Ramos (cell line): ENCODE measurements around the gene ATXN2.

Experiments used
- in situ Hi-C: fragments of 300-500 bp; cut with MboI; formaldehyde crosslinking; loops from one replicate; pipeline ENCODE4 v1.14.3; 2022; ENCODE audit warnings: low sequenced_read_pairs; ENCODE audit not compliant: unreplicated experiment

ATXN2 gene

GRCh38 chr12:111443086-111443485 lies 156.0 kb downstream of the ATXN2 start:
- in situ Hi-C loops: no loop called here

GRCh38 chr12:111442301-111443045 lies 156.6 kb downstream of the ATXN2 start:
- in situ Hi-C loops: no loop called here

- in situ Hi-C loops: no loop called here
Observed at GRCh38 chr12:111441107-111441928, 157.8 kb downstream of the ATXN2 start.

GRCh38 chr12:111440631-111441030 lies 158.5 kb downstream of the ATXN2 start:
- in situ Hi-C loops: no loop called here

- in situ Hi-C loops: no loop called here
Observed at GRCh38 chr12:111440152-111440551, 159.0 kb downstream of the ATXN2 start.

GRCh38 chr12:111439657-111440151 lies 159.4 kb downstream of the ATXN2 start:
- in situ Hi-C loops: no loop called here

- in situ Hi-C loops: no loop called here
Observed at GRCh38 chr12:111438481-111438880, 160.6 kb downstream of the ATXN2 start.

GRCh38 chr12:111437816-111438454 lies 161.2 kb downstream of the ATXN2 start:
- in situ Hi-C loops: no loop called here

GRCh38 chr12:111436811-111437210 lies 162.3 kb downstream of the ATXN2 start:
- in situ Hi-C loops: no loop called here

GRCh38 chr12:111436266-111436665 lies 162.8 kb downstream of the ATXN2 start:
- in situ Hi-C loops: no loop called here

GRCh38 chr12:111435661-111436201 lies 163.4 kb downstream of the ATXN2 start:
- in situ Hi-C loops: no loop called here

GRCh38 chr12:111434680-111435338 lies 164.3 kb downstream of the ATXN2 start:
- in situ Hi-C loops: no loop called here

- in situ Hi-C loops: no loop called here
Observed at GRCh38 chr12:111434049-111434448, 165.1 kb downstream of the ATXN2 start.

GRCh38 chr12:111431772-111432171 lies 167.3 kb downstream of the ATXN2 start:
- in situ Hi-C loops: no loop called here

- in situ Hi-C loops: no loop called here
Observed at GRCh38 chr12:111430433-111431353, 168.4 kb downstream of the ATXN2 start.

GRCh38 chr12:111429828-111430432 lies 169.2 kb downstream of the ATXN2 start:
- in situ Hi-C loops: no loop called here

- in situ Hi-C loops: no loop called here
Observed at GRCh38 chr12:111428728-111429175, 170.4 kb downstream of the ATXN2 start.

- in situ Hi-C loops: no loop called here
Observed at GRCh38 chr12:111428081-111428727, 170.9 kb downstream of the ATXN2 start.
